HG03575 (cell line): ENCODE data around the gene C11orf86.
"Not testable (repeated sequence)": the region's sequence is repeated elsewhere in the genome, so short reads cannot be mapped to it uniquely, and the experiment has no call there.

Source experiments
- ATAC-seq: cut with Tn5 transposase; IDR thresholded peaks from one replicate; pipeline ENCODE4 v1.9.1; 2021; ENCODE audit not compliant: unreplicated experiment, insufficient number of reproducible peaks, low FRiP score; ENCODE audit errors: extremely low read depth

C11orf86 gene

GRCh38 chr11:66986178-66986545 lies 11.1 kb downstream of the C11orf86 start:
- no peak for ATAC-seq

GRCh38 chr11:66987158-66987620 lies 12.1 kb downstream of the C11orf86 start:
- no peak for ATAC-seq

- ATAC-seq = no peak
Measured at GRCh38 chr11:66987924-66988637, 13.0 kb downstream of the C11orf86 start.

GRCh38 chr11:66988741-66989140 lies 13.6 kb downstream of the C11orf86 start:
- ATAC-seq = not testable (repeated sequence)

GRCh38 chr11:66989360-66989759 lies 14.3 kb downstream of the C11orf86 start:
- ATAC-seq = not testable (repeated sequence)

GRCh38 chr11:66992041-66992440 lies 16.9 kb downstream of the C11orf86 start:
- ATAC-seq = no peak

GRCh38 chr11:66996609-66997273 lies 21.6 kb downstream of the C11orf86 start:
- ATAC-seq = no peak

- ATAC-seq = no peak
Measured at GRCh38 chr11:66999555-66999954, 24.5 kb downstream of the C11orf86 start.

- no peak for ATAC-seq
Measured at GRCh38 chr11:67001332-67001731, 26.2 kb downstream of the C11orf86 start.

- ATAC-seq = no peak
Measured at GRCh38 chr11:67002297-67002913, 27.3 kb downstream of the C11orf86 start.

GRCh38 chr11:67002921-67003411 lies 27.9 kb downstream of the C11orf86 start:
- ATAC-seq = no peak

- ATAC-seq = not testable (repeated sequence)
Measured at GRCh38 chr11:67005200-67005599, 30.1 kb downstream of the C11orf86 start.

- ATAC-seq = no peak
Measured at GRCh38 chr11:67006029-67006884, 31.2 kb downstream of the C11orf86 start.

GRCh38 chr11:67007126-67007525 lies 32.0 kb downstream of the C11orf86 start:
- no peak for ATAC-seq

GRCh38 chr11:67010296-67010905 lies 35.3 kb downstream of the C11orf86 start:
- no peak for ATAC-seq

- ATAC-seq = no peak
Measured at GRCh38 chr11:67013511-67014045, 38.5 kb downstream of the C11orf86 start.

GRCh38 chr11:67014343-67014742 lies 39.2 kb downstream of the C11orf86 start:
- ATAC-seq = no peak

- ATAC-seq = no peak
Measured at GRCh38 chr11:67015048-67015447, 39.9 kb downstream of the C11orf86 start.
